NOMO-1 treated with dmso at 0.1 percent for 144 hours (cell line): ENCODE results near the gene CRIP1.

Source experiments
- DNase-seq: peaks from one replicate; lab custom pipeline; 2025; ENCODE audit not compliant: unreplicated experiment; lab: John Stamatoyannopoulos, UW

Gene CRIP1

GRCh38 chr14:105469456-105470349, 17.0 kb upstream of the CRIP1 start:
- DNase-seq = no peak

- DNase-seq = no peak
Measured at GRCh38 chr14:105470350-105471296, 16.1 kb upstream of the CRIP1 start.

DNA sequence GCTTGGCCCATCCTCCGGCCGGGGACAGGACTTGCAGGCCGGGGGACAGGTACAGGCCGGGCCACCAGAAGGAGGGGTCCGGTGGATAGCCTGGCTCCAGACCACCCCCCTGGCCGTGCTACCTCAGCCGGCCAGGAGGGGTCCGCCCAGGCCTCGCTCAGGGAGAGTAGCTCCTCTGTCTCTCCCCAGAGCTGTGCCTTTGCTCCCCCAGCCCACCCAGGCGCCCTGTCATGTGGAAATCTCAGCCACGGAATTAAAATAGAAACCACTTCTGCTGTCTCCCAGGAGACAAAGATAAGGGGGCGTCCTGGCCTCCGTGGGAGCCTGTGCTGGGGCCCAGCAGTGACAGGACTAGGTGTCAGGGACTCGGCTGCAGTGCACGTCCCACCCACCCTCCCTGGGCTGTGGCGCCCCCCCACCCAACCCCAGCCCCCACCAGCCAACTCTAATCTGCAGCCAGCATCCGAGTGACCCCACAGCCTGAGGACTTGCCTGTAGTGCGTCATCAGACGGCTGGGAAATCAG, 15.3 kb upstream of the CRIP1 start:
- DNase-seq = no peak

DNA sequence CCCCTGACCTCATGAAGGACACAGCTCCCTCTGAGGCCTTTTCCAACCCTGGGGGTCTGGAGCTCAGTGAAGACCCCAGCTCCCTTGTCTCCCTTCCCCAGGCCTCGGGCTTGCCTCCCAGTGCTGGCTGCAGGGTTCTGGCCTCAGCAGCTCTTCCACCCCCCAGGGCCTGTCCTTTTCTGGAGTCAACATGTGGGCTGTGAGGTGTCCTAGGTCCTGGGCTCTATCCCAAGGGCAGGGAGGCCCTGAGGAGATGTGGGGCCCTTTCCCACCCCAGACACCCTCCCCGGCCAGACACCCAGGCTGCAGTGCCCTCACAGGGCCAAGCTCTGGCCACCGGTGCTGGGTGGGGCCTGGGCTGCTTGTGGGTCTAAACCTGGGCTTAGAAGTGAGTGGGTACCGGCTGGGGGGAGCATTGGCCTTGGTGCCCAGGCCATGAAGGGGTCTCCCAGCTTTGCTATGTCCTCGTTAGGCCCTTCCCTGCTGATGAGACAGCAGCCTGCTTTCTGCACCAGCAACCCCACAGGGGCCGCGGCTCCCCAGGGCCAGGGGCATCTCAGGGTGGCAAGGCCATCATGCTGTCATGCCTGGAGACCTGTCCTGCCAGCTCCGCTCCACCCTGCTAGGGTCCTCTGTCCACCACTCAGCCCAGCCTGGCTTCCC, 14.7 kb upstream of the CRIP1 start:
- DNase-seq = no peak

DNA sequence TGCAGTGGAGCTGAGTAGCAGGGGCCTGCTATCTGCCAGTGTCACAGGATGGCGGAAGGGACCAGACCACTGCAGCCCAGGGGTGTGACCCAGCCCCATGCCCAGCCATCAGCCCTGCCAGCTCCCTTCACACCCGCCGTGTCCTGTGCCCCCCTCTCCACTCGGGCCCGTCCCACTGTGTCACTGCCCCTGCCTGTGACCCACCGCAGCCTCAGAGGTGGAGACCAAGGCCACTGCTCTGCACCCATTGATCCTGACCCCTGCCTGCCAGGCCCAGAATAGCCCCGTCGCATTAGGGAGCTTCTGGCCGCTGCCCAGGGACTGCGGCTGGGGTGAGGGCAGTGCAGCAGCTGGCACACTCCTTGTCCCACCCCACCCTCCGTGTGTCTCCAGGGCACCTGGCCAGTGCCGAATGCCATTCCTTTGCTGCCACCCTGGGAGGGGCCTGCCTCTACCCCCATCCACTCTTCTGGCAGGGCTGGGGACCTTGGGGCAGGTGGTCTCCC, 14.1 kb upstream of the CRIP1 start:
- DNase-seq = no peak

GRCh38 chr14:105473033-105473676, 13.5 kb upstream of the CRIP1 start:
- DNase-seq = no peak

DNA sequence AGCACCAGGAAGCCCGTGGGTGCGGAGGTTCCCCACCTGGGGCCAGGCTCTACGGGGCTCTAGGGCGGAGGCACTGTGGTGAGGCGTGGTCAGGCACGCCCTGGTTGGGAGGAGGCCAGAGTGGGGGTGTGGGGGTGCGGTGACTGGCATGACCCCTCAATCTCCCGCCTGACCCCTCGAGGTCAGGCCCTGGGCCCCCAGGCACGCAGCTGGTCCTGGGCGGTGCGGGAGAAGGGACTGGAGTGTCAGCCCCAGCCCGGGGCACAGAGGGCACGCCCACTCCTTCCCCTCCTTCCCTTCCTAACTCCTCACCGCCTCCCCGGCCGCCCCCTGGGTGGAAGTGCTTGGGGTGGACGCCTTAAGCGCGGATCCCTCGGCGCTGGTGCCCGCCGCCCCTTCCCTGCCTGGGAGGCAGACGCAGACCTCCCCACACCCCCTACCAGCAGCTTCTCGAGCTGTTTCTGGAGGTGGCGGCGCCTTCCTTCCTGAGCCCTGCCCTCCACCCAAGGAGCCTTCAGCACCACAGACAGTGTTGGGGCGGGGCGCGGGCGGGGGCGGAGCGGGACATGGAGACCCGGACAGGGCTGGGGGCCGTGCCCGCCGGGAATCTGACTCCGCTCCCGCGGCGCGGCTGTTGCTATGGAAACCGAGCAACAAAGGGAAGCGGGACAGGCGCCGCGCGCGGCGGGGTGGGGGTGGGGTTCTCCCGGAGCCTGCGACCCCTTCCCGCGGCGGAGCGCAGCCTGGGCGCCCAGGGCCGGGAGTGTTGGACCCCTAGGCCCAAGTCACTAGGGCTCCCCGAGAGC, 12.8 kb upstream of the CRIP1 start:
- peak; percentile 8 for DNase-seq

DNA sequence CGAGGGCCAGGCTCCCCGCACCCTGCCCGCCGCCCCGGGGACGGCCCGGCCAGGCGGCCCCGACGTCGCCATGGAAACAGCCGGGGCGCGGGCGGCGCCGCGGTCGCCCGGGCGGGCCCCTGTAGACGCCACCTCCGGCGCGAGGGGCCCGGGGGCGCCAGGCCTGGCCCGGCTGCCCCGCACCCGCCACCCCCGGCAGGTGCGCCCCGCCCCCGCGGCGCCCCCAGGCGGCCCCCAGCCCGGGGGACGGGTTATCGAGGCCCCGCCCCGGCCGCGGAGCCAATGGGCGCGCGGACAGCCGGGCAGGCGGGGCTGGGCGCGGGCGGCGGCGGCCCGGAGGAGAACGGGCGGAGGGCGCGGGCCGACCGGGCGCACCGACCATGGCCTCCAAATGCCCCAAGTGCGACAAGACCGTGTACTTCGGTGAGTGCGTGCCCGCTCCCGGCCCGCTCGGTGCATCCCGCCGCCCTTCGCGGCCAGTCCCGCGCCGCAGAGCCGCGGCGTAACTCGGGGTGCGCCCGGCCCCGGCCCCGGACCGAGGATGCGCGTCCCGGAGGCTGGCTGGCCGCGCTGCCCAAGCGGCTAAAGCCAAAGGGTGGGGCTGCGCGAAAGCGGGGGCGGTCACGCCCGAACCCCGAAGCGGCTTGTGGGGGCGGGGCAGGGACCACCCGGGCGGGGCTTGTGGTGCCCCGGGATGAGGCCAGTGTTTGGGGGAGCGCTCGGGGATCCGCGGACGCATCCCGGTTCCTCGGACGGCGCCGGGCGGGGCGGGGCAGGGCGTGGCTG, 12.0 kb upstream of the CRIP1 start, which contains the start of gene CRIP2:
CRIP2 (plus strand) TSS at position 339 of the 786 bp plus-strand sequence; CDS start at position 381, 42 bp downstream.
- no peak for DNase-seq

DNA sequence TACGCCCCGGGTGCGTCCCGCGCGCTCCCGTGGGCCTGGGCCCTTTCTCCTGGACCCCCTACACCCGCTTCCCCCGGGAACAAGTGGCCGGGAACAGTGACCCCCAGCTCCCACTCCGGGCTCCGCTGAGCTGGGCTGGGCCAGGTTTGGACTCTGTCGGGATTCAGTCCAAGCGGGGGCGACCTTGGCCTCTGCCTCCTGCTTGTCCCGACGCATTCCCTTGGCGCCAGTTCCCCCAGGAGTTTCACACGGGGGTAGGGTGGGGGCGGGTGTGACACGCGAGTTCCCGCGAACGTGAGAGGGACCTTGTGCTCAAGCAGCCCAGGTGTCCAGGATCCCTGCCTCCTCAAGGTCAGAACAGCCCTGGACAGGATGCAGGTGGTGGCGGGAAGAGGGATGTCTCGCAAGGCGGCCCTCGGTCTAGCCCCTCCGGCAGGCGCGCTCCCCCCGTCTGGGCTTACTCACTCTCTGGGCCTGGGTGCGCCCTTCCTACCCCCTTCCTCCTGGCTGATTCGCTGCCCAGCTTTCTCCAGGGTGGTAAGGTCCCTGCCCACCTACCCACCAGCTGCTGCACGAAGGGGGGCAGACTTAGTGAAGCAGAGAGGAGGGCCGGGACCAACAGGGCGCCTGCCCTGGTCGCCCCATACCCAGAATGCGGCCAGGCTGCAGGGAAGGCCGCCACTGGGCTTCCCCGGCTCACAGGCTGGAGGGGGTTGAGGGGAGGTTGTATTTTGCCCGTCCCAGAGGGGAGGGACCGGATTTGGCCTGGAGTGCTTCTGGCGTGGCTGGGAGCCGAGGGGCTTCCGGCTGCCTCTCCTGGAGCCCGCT, 11.2 kb upstream of the CRIP1 start:
- DNase-seq = no peak

DNA sequence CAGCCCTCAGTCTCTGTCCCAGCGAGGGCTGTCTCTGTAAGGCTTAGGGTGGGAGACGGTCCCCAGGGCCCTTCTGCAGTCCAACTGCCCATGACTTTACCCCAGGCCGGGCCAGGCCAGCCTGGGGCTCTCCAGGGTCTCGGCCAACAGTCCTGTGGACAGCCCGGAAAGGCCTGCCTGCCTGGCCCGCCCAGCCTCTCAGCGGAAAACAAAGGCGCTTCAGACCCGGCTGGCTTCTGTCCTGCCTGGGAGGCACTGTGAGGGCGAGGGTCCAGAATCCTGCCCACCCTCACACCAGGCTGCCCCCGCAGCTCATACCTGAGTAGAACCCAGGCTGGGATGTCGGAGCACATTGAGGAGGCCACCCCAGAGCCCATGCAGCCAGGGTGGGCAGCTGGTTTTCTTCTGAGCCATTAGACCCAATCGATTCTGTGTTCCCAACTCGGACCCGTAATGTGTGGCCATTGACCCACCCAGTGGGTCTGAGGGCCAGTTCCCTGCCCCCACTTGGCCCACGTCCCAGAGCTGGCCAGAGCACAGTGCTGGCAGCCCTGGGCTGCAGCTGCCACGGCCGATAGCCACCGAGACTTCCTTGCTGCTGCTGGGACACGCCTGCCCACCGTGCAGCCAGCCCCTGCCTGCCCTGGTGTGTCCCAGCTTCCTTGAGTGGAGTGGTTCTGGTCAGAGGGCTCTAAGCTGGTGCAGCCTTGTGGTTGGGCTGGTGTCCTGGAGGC, 10.4 kb upstream of the CRIP1 start:
- DNase-seq = no peak

DNA sequence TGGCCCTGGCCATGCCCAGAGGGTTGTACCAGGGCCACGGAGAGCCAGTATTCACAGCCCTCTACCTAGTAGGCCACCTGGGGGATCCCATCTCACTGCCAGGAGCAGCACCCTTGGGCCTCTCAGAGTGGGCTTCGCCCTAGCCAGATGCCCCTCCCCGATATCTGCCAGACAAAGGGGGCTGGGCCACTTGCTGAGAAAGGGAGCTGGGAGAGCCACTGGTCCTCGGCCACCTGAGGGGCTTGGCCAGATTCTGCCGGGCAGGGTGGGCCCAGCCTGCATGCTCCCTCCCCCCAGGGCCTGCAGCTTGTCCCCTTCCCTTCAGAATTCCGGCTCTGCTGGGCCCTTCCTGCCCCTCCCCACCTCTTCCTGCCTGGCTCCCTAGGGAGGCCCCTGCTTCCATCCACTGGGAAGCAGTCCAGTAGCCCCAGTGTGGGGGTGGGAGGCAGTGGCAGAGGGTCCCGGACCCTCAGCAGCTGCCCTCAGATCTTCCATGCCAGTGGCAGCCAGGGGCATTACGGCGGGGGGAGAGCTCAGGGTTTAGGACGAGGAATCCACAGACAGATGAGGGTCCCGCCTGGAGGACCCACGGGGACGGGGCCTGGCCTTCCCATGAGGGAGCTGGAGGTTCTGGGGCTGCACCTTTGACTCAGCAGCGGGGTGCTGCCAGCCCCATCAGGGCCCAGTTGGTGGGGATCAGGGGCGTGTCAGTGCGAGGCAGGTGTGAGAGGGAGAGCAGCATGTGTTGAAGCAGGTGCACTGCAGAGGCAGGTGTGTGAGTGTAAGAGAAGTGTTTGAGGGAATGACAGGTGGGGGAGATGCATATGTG, 9.6 kb upstream of the CRIP1 start:
- no peak for DNase-seq

DNA sequence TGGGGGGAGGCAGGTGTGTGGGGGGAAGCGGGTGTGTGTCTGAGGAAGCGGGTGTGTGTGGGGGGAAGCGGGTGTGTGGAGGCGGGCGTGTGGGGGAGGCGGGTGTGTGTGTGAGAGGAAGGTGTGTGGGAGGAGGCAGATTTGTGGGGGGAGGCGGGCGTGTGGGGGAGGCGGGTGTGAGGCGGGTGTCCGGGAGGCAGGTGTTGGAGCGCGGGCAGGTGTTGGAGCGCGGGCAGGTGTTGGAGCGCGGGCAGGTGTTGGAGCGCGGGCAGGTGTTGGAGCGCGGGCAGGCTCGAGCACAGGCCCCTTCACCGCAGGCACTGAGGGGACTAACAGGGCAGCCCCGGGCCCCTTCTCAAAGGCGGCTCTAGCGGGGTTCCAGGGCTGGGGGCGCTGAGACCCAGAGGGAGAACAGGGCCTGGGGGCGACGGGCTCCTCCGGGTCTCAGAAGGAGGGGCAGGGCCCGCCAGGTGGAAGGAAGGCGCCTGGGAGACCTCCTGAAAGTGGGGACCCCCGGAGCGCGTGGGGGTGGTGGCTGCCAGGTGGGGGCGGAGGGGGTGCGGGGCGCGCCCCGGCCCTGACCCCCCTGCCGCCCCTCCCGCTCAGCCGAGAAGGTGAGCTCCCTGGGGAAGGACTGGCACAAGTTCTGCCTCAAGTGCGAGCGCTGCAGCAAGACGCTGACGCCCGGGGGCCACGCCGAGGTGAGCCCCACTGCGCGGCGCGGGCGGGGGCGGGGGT, 8.9 kb upstream of the CRIP1 start:
- DNase-seq = peak; percentile 29

- no peak for DNase-seq
Measured at GRCh38 chr14:105478398-105479251, 8.1 kb upstream of the CRIP1 start.

DNA sequence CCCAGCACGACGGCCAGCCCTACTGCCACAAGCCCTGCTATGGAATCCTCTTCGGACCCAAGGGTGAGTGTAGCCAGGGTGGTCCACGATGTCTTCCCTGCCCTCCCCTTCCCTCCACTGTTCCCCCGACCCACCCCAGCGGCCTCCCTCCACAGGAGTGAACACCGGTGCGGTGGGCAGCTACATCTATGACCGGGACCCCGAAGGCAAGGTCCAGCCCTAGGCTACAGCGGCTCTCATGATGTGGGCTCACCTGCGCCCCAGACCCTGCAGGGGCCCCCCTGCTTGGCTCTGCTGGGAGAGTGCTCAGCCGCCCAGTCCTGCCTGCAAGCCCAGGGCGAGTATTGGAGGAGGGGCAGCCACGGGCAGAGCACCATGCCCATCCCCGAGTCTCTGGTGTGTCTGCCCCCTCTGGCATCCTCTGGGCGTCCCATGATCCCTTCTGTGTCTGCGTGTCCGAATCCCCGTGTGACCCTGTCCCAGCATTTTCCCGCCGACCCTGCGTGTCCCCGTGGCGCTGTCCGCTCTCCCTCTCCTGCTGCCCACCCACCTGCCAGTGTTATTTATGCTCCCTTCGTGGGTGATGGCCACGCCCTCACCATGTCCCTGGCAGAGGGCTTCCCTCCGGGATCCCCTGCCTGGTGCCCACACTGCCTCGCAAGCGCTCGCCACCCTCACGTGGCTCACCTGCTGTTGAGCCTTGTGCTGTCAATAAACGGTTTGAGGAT, 7.1 kb upstream of the CRIP1 start:
- DNase-seq = no peak
